Measurements from ENCODE around the gene BTBD18. TPM values are rescaled to one million over a fixed set of nuclear protein-coding genes. Genes with fewer than 3 reads are reported as not detected.

Gene BTBD18
- total and polyA plus RNA-seq, 10 of the 15 experiments (the other 5 are each of a cell fraction or from before 2014, with no cell fraction given) = 0.05 to 0.58 (median 0.19) TPM; not detected in 6

GRCh38 chr11:57761301-57762234 lies 9.9 kb upstream of the BTBD18 start, which contains the start of gene CTNND1 (continued):
- peak; percentile 62 for TF ChIP-seq MLLT1 (IDR thresholded peaks at IDR 0.05)
- peak; percentile 93 for TF ChIP-seq ZNF384 (IDR thresholded peaks at IDR 0.05; ENCODE audit: borderline replicate concordance, low read depth, low read length)

- Histone ChIP-seq H3K27ac (ENCODE audit: control insufficient read depth, insufficient read depth) (no peak overlapping the region), H3K27me3 (replicated peaks in 1 of 2; ENCODE audit: control insufficient read depth in 2 of 2, insufficient read depth in 2 of 2, low read length in 1 of 2) (no peaks in the 10 kb centered on the region), H3K9ac (ENCODE audit: control insufficient read depth, insufficient read depth, low read length) (no peak overlapping the region), H3K4me2 (ENCODE audit: control insufficient read depth, insufficient read depth) (no peak overlapping the region), H2AFZ (ENCODE audit: control insufficient read depth, low read depth, low read length) (no peak overlapping the region), H4K20me1 (ENCODE audit: control insufficient read depth, insufficient read depth) (no peaks in the 10 kb centered on the region), H3K9me3 (replicated peaks; ENCODE audit: control insufficient read depth, insufficient read depth, low read length) (no peaks in the 10 kb centered on the region), H3K79me2 (ENCODE audit: control insufficient read depth, insufficient read depth, low read length) (peaks cover 16% of the 10 kb centered on the region), H3K36me3 (ENCODE audit: control insufficient read depth in 2 of 2, insufficient read depth in 2 of 2, low read length in 1 of 2) (no peaks in the 10 kb centered on the region), H3K4me3 (no peak overlapping the region), H3K4me1 (ENCODE audit: control insufficient read depth, insufficient read depth, low read length) (no peaks in the 10 kb centered on the region)
- in situ Hi-C loops (cut with MboI) (no loop called here), intact Hi-C loops (cut with micrococcal nuclease; ENCODE audit: unreplicated experiment) (no loop called here)
- FAIRE-seq (no peak), DNase-seq (ENCODE audit: low read depth, low spot score) (no peak), ATAC-seq (no peak)
- CTCF ChIA-PET = interaction anchor here (1.0 to 10.1 kb wide), 3 partner anchors 10 to 766 kb away, joined by 3 to 169 read pairs (median 9); no protein-coding TSS in a partner anchor
- WGBS (ENCODE audit: insufficient coverage, insufficient replicate concordance, low lambda C conversion rate, missing lambda C conversion rate) = 100% methylated on average over 3 of the region's 3 CpGs
- no TSS peak for BruUV-seq (replicated peaks)
- RAD21 ChIA-PET (ENCODE audit: unreplicated experiment) = interaction anchor here (0.6 to 12.9 kb wide), 4 partner anchors 12 to 42 kb away, joined by 3 to 141 read pairs (median 4); no protein-coding TSS in a partner anchor
- POLR2A ChIA-PET = interaction anchor here (6.6 kb wide), 1 partner anchor 15 kb away, joined by 63 read pairs; the partner anchor contains the start of gene SELENOH
- SMC1A ChIA-PET (ENCODE audit: uncharacterized antibody, unreplicated experiment) = interaction anchor here (11.1 to 11.4 kb wide), 2 partner anchors 32 to 42 kb away, joined by 143 to 197 read pairs; no protein-coding TSS in a partner anchor
- TF ChIP-seq SREBF2 (IDR thresholded peaks at IDR 0.05; ENCODE audit: low read length) = no peak
- TF ChIP-seq HSF1 (IDR thresholded peaks at IDR 0.05; ENCODE audit: low read depth, low read length) = no peak
- TF ChIP-seq EGR1 (IDR thresholded peaks at IDR 0.05; ENCODE audit: borderline replicate concordance in 1 of 2, low read depth in 2 of 2, low read length in 2 of 2) = no peak
- no peak for TF ChIP-seq REST (IDR thresholded peaks at IDR 0.05; ENCODE audit: low read depth, low read length)
- TF ChIP-seq EZH2 (IDR thresholded peaks at IDR 0.05; ENCODE audit: borderline replicate concordance, control insufficient read depth, low read depth, low read length) = no peak
- TF ChIP-seq PRDM15 (CRISPR knock-in tag; IDR thresholded peaks at IDR 0.05) = no peak
Measured at GRCh38 chr11:57758174-57758573, 6.6 kb upstream of the BTBD18 start.
